HEK293 (cell line): ENCODE results near the gene SHC4.

Experiments used
- ATF2 ChIP-seq: fragments of 450-650 bp; formaldehyde crosslinking; IDR thresholded peaks from 2 replicates; pipeline ENCODE4 v1.5.1; 2016; ENCODE audit warnings: missing biosample characterization, missing genetic modification characterization, low read depth
- GFI1B ChIP-seq: fragments of 450-650 bp; formaldehyde crosslinking; IDR thresholded peaks from 2 replicates; pipeline ENCODE4 v1.5.1; 2016; ENCODE audit warnings: missing biosample characterization, missing genetic modification characterization
- KLF7 ChIP-seq: fragments of 450-650 bp; formaldehyde crosslinking; IDR thresholded peaks from 2 replicates; pipeline ENCODE4 v1.5.1; 2016; ENCODE audit warnings: missing biosample characterization, missing genetic modification characterization, borderline replicate concordance
- PRDM6 ChIP-seq: fragments of 450-650 bp; formaldehyde crosslinking; IDR thresholded peaks from 2 replicates; pipeline ENCODE4 v1.5.1; 2017; ENCODE audit warnings: missing biosample characterization, missing genetic modification characterization
- RBAK ChIP-seq: fragments of 450-650 bp; formaldehyde crosslinking; IDR thresholded peaks from 2 replicates; pipeline ENCODE4 v1.5.1; 2016; ENCODE audit warnings: missing biosample characterization, missing genetic modification characterization
- REPIN1 ChIP-seq: fragments of 450-650 bp; formaldehyde crosslinking; IDR thresholded peaks from 2 replicates; pipeline ENCODE4 v1.5.1; 2017; ENCODE audit warnings: missing biosample characterization, missing genetic modification characterization, low read depth
- SALL2 ChIP-seq: fragments of 450-650 bp; formaldehyde crosslinking; IDR thresholded peaks from 2 replicates; pipeline ENCODE4 v1.5.0; 2017; ENCODE audit warnings: missing biosample characterization, mild to moderate bottlenecking, missing genetic modification characterization, borderline replicate concordance
- SP7 ChIP-seq: fragments of 450-650 bp; formaldehyde crosslinking; IDR thresholded peaks from 2 replicates; pipeline ENCODE4 v1.5.1; 2016; ENCODE audit warnings: missing biosample characterization, missing genetic modification characterization
- YY1 ChIP-seq: fragments of 450-650 bp; formaldehyde crosslinking; IDR thresholded peaks from 2 replicates; pipeline ENCODE4 v1.5.1; 2018; ENCODE audit warnings: missing biosample characterization, missing genetic modification characterization
- YY2 ChIP-seq: fragments of 450-650 bp; formaldehyde crosslinking; IDR thresholded peaks from 2 replicates; pipeline ENCODE4 v1.5.1; 2016; ENCODE audit warnings: missing biosample characterization, missing genetic modification characterization
- ZBTB1 ChIP-seq: fragments of 450-650 bp; formaldehyde crosslinking; IDR thresholded peaks from 2 replicates; pipeline ENCODE4 v1.5.1; 2016; ENCODE audit warnings: missing biosample characterization, missing genetic modification characterization
- ZBTB11 ChIP-seq: fragments of 450-650 bp; formaldehyde crosslinking; conservative IDR thresholded peaks from 2 replicates; pipeline ENCODE4 v1.5.1; 2016; ENCODE audit warnings: low read depth, missing biosample characterization, missing genetic modification characterization
- ZBTB17 ChIP-seq: fragments of 450-650 bp; formaldehyde crosslinking; IDR thresholded peaks from 2 replicates; pipeline ENCODE4 v1.5.1; 2016; ENCODE audit warnings: missing biosample characterization, missing genetic modification characterization
- ZEB2 ChIP-seq: fragments of 450-650 bp; formaldehyde crosslinking; IDR thresholded peaks from 2 replicates; pipeline ENCODE4 v1.5.1; 2016; ENCODE audit warnings: missing biosample characterization, missing genetic modification characterization
- ZFP3 ChIP-seq: fragments of 450-650 bp; formaldehyde crosslinking; IDR thresholded peaks from 2 replicates; pipeline ENCODE4 v1.5.1; 2016; ENCODE audit warnings: low read depth, missing biosample characterization, missing genetic modification characterization
- ZNF121 ChIP-seq: fragments of 450-650 bp; formaldehyde crosslinking; IDR thresholded peaks from 2 replicates; pipeline ENCODE4 v1.5.1; 2016; ENCODE audit warnings: missing biosample characterization, missing genetic modification characterization
- ZNF132 ChIP-seq: fragments of 450-650 bp; formaldehyde crosslinking; IDR thresholded peaks from 2 replicates; pipeline ENCODE4 v1.5.1; 2017; ENCODE audit warnings: missing biosample characterization, missing genetic modification characterization, borderline replicate concordance
- ZNF169 ChIP-seq: fragments of 450-650 bp; formaldehyde crosslinking; IDR thresholded peaks from 2 replicates; pipeline ENCODE4 v1.5.1; 2016; ENCODE audit warnings: missing biosample characterization, missing genetic modification characterization
- ZNF175 ChIP-seq: fragments of 450-650 bp; formaldehyde crosslinking; IDR thresholded peaks from 2 replicates; pipeline ENCODE4 v1.5.1; 2016; ENCODE audit warnings: missing biosample characterization, missing genetic modification characterization
- ZNF19 ChIP-seq: fragments of 450-650 bp; formaldehyde crosslinking; IDR thresholded peaks from 2 replicates; pipeline ENCODE4; 2016; ENCODE audit warnings: missing biosample characterization, missing genetic modification characterization, low read depth
- ZNF214 ChIP-seq: fragments of 450-650 bp; formaldehyde crosslinking; IDR thresholded peaks from 2 replicates; pipeline ENCODE4 v1.5.1; 2017; ENCODE audit warnings: missing biosample characterization, mild to moderate bottlenecking, missing genetic modification characterization, borderline replicate concordance
- ZNF221 ChIP-seq: fragments of 450-650 bp; formaldehyde crosslinking; IDR thresholded peaks from 2 replicates; pipeline ENCODE4 v1.5.1; 2017; ENCODE audit warnings: missing biosample characterization, missing genetic modification characterization, borderline replicate concordance
- ZNF292 ChIP-seq: fragments of 450-650 bp; formaldehyde crosslinking; IDR thresholded peaks from 2 replicates; pipeline ENCODE4 v1.5.1; 2016; ENCODE audit warnings: low read depth, missing biosample characterization, missing genetic modification characterization, borderline replicate concordance
- ZNF302 ChIP-seq: fragments of 450-650 bp; formaldehyde crosslinking; IDR thresholded peaks from 2 replicates; pipeline ENCODE4 v1.5.1; 2016; ENCODE audit warnings: missing biosample characterization, missing genetic modification characterization, low read depth
- ZNF37A ChIP-seq: fragments of 450-650 bp; IDR thresholded peaks from 2 replicates; pipeline ENCODE4 v1.5.1; 2018; ENCODE audit warnings: missing biosample characterization, missing genetic modification characterization
- ZNF404 ChIP-seq: fragments of 450-650 bp; formaldehyde crosslinking; IDR thresholded peaks from 2 replicates; pipeline ENCODE4 v1.5.1; 2017; ENCODE audit warnings: missing biosample characterization, missing genetic modification characterization
- ZNF521 ChIP-seq: fragments of 450-650 bp; formaldehyde crosslinking; IDR thresholded peaks from 2 replicates; pipeline ENCODE4 v1.5.1; 2017; ENCODE audit warnings: missing biosample characterization, mild to moderate bottlenecking, missing genetic modification characterization
- ZNF549 ChIP-seq: fragments of 450-650 bp; IDR thresholded peaks from 2 replicates; pipeline ENCODE4 v1.5.1; 2018; ENCODE audit warnings: missing biosample characterization, missing genetic modification characterization, mild to moderate bottlenecking, inconsistent platforms, moderate library complexity
- ZNF558 ChIP-seq: fragments of 450-650 bp; formaldehyde crosslinking; IDR thresholded peaks from 2 replicates; pipeline ENCODE4 v1.5.1; 2016; ENCODE audit warnings: missing biosample characterization, missing genetic modification characterization
- ZNF580 ChIP-seq: fragments of 450-650 bp; formaldehyde crosslinking; IDR thresholded peaks from 2 replicates; pipeline ENCODE4 v1.5.1; 2016; ENCODE audit warnings: missing biosample characterization, missing genetic modification characterization
- ZNF585B ChIP-seq: fragments of 450-650 bp; formaldehyde crosslinking; IDR thresholded peaks from 2 replicates; pipeline ENCODE4 v1.5.1; 2016; ENCODE audit warnings: missing biosample characterization, missing genetic modification characterization
- ZNF621 ChIP-seq: fragments of 450-650 bp; formaldehyde crosslinking; IDR thresholded peaks from 2 replicates; pipeline ENCODE4 v1.5.1; 2017; ENCODE audit warnings: missing biosample characterization, missing genetic modification characterization
- ZNF623 ChIP-seq: fragments of 450-650 bp; formaldehyde crosslinking; IDR thresholded peaks from 2 replicates; pipeline ENCODE4 v1.5.1; 2016; ENCODE audit warnings: missing biosample characterization, missing genetic modification characterization
- ZNF658 ChIP-seq: fragments of 450-650 bp; formaldehyde crosslinking; IDR thresholded peaks from 2 replicates; pipeline ENCODE4; 2016; ENCODE audit warnings: missing biosample characterization, missing genetic modification characterization
- ZNF747 ChIP-seq: fragments of 450-650 bp; formaldehyde crosslinking; IDR thresholded peaks from 2 replicates; pipeline ENCODE4 v1.5.1; 2016; ENCODE audit warnings: missing biosample characterization, missing genetic modification characterization
- ZNF792 ChIP-seq: fragments of 450-650 bp; formaldehyde crosslinking; IDR thresholded peaks from 2 replicates; pipeline ENCODE4 v1.5.1; 2016; ENCODE audit warnings: missing biosample characterization, missing genetic modification characterization
- ZNF830 ChIP-seq: fragments of 450-650 bp; IDR thresholded peaks from 2 replicates; pipeline ENCODE4 v1.5.0; 2018; ENCODE audit warnings: missing biosample characterization, missing genetic modification characterization, low read depth, mild to moderate bottlenecking, moderate library complexity

SHC4 gene

GRCh38 chr15:48925714-48926223 lies 38.0 kb downstream of the SHC4 start (continued):
- TF ChIP-seq ZNF621 (tag by site-specific recombination) (no peak), ZNF175 (tag by site-specific recombination) (no peak), ZNF549 (no peak), YY2 (tag by site-specific recombination) (no peak), ZFP3 (tag by site-specific recombination) (no peak), REPIN1 (tag by site-specific recombination) (no peak), RBAK (tag by site-specific recombination) (0 out of 2 replicates have a peak, but pooled peaks have one; percentile 36), YY1 (tag by site-specific recombination) (no peak), ZNF558 (tag by site-specific recombination) (peak; percentile 82), ZNF221 (no peak), ZNF521 (tag by site-specific recombination) (no peak), ZNF292 (tag by site-specific recombination) (no peak), ZNF830 (tag by site-specific recombination) (no peak), ZBTB17 (peak; percentile 99), ZNF169 (tag by site-specific recombination) (no peak), ZNF404 (tag by site-specific recombination) (no peak), ATF2 (peak; percentile 96), ZNF580 (tag by site-specific recombination) (no peak), ZNF37A (no peak), ZNF19 (tag by site-specific recombination) (no peak), ZNF132 (tag by site-specific recombination) (no peak), ZNF302 (no peak), ZNF121 (tag by site-specific recombination) (no peak), ZBTB1 (no peak), ZNF658 (tag by site-specific recombination) (no peak), KLF7 (tag by site-specific recombination) (no peak), ZNF792 (tag by site-specific recombination) (no peak), ZNF585B (tag by site-specific recombination) (no peak), ZNF623 (tag by site-specific recombination) (0 out of 2 replicates have a peak, but pooled peaks have one; percentile 32), GFI1B (tag by site-specific recombination) (no peak; the same call in 1 of the 2 replicates), SALL2 (tag by site-specific recombination) (no peak), PRDM6 (tag by site-specific recombination) (no peak), ZNF214 (no peak), ZNF747 (no peak), ZEB2 (peak; percentile 97), ZBTB11 (tag by site-specific recombination) (no peak), SP7 (peak; percentile 96)
